Neutrophil (primary cell): ENCODE data around the gene SNX5.

ENCODE experiments used
- H3K27ac ChIP-seq: fragments of 200-600 bp; sonication (generic); 2 replicates; pipeline ENCODE4 v1.5.1; 2016; ENCODE audit warnings: mild to moderate bottlenecking, moderate library complexity
- H3K27me3 ChIP-seq: fragments of 200-600 bp; sonication (generic); 2 replicates; pipeline ENCODE4 v1.6.0; 2016; ENCODE audit warnings: mild to moderate bottlenecking
- H3K36me3 ChIP-seq: fragments of 200-600 bp; sonication (generic); 2 replicates; pipeline ENCODE4 v1.5.1; 2017
- H3K4me1 ChIP-seq, 2 experiments: fragments of 200-600 bp in 1 of 2; sonication (generic) in 1 of 2; 1 replicate in 1 of 2; 2 replicates in 1 of 2; pipeline versions ENCODE4 v1.5.1 to v1.6.1; 2013 to 2016; ENCODE audit warnings: low read depth in 1 of 2, low read length in 1 of 2, mild to moderate bottlenecking in 1 of 2, moderate library complexity in 1 of 2; ENCODE audit not compliant: control insufficient read depth in 1 of 2, insufficient read depth in 1 of 2
- H3K4me3 ChIP-seq, 2 experiments: fragments of 200-600 bp in 1 of 2; sonication (generic) in 1 of 2; 1 replicate in 1 of 2; 2 replicates in 1 of 2; pipeline ENCODE4 v1.5.1; 2013 to 2016; ENCODE audit warnings: low read depth in 1 of 2, low read length in 1 of 2, mild to moderate bottlenecking in 1 of 2, moderate library complexity in 1 of 2
- H3K9me3 ChIP-seq: fragments of 200-600 bp; sonication (generic); 2 replicates; pipeline ENCODE4 v1.5.1; 2016
- TF ChIP-seq, protein P1 (sequence below): fragments of 200-600 bp; sonication (generic); IDR thresholded peaks from 2 replicates; pipeline ENCODE4 v1.5.1; 2016; ENCODE audit warnings: antibody characterized with exemption

SNX5 gene

DNA sequence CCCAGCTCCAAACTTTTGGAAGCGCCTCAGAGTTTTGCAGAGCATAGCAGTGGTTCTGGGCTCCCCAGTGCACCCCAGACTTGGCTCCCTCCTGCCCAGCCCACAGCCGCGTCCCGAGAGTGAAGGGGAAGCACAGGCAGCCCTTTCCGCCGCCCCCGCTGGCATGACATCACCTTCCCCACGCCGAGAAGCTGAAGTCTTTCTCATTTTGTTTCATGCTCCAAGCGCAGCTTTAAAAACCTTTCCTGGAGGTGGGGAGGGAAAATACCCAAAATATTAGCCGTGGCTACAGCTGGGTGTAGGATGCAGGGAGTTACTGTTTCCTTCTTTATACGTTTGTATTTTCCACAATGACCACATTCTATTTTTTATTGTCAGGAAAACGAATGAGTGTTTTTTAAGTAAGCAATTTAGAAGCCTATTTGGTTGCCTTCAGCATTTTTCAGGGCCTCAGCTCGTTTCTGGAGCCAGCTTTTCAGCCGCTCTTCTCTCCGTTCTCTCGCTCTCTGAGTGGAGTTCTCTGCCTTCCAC lies 72.9 kb downstream of the SNX5 start:
- H3K4me3 ChIP-seq, result no peak overlapping the region
- no peaks in the 10 kb centered on the region for H3K9me3 ChIP-seq
- H3K27ac ChIP-seq, result no peak overlapping the region

GRCh38 chr20:17893445-17893844 lies 75.1 kb downstream of the SNX5 start:
- Histone ChIP-seq H3K27me3 (peaks cover 34% of the 10 kb centered on the region), H3K36me3 (no peaks in the 10 kb centered on the region), H3K4me1 (peaks cover 0 to 11% of the 10 kb centered on the region in 2 experiments), H3K27ac (no peak overlapping the region), H3K9me3 (no peaks in the 10 kb centered on the region), H3K4me3 (no peak overlapping the region)
- TF ChIP-seq, protein P1, sequence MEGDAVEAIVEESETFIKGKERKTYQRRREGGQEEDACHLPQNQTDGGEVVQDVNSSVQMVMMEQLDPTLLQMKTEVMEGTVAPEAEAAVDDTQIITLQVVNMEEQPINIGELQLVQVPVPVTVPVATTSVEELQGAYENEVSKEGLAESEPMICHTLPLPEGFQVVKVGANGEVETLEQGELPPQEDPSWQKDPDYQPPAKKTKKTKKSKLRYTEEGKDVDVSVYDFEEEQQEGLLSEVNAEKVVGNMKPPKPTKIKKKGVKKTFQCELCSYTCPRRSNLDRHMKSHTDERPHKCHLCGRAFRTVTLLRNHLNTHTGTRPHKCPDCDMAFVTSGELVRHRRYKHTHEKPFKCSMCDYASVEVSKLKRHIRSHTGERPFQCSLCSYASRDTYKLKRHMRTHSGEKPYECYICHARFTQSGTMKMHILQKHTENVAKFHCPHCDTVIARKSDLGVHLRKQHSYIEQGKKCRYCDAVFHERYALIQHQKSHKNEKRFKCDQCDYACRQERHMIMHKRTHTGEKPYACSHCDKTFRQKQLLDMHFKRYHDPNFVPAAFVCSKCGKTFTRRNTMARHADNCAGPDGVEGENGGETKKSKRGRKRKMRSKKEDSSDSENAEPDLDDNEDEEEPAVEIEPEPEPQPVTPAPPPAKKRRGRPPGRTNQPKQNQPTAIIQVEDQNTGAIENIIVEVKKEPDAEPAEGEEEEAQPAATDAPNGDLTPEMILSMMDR, result no peak

More for the DNA sequence above, 72.9 kb downstream of the SNX5 start:
- peaks cover 34% of the 10 kb centered on the region for H3K27me3 ChIP-seq
- peaks cover 0 to 11% of the 10 kb centered on the region in 2 experiments for H3K4me1 ChIP-seq
- TF ChIP-seq, protein P1, result no peak
- no peaks in the 10 kb centered on the region for H3K36me3 ChIP-seq

- Histone ChIP-seq H3K4me1 (peaks cover 0 to 11% of the 10 kb centered on the region in 2 experiments), H3K36me3 (no peaks in the 10 kb centered on the region), H3K9me3 (no peaks in the 10 kb centered on the region), H3K27ac (no peak overlapping the region), H3K27me3 (peaks cover 25% of the 10 kb centered on the region), H3K4me3 (no peak overlapping the region)
- TF ChIP-seq, protein P1, result no peak
These were observed 76.2 kb downstream of the SNX5 start for GRCh38 chr20:17892189-17892938.
